CD4-positive, alpha-beta memory T cell (primary cell): Measurements from ENCODE around the gene CCDC69. TPM values are rescaled to one million over a fixed set of nuclear protein-coding genes. Genes with fewer than 3 reads are reported as not detected.

Experiments used
- CTCF ChIA-PET: fragments of 350-600 bp; sonication (Branson Sonifier 250); formaldehyde crosslinking; loops from one replicate; lab custom pipeline; 2021; ENCODE audit warnings: inconsistent platforms; ENCODE audit not compliant: partially characterized antibody; lab: Charles Lee
- POLR2A ChIA-PET: fragments of 350-600 bp; sonication (Branson Sonifier 250); formaldehyde crosslinking; loops from one replicate; lab custom pipeline; 2021; ENCODE audit not compliant: partially characterized antibody; lab: Charles Lee
- DNase-seq, 5 donors: peaks; one replicate each; pipeline versions ENCODE4 v3.0.0 to v3.0.0-alpha.2; 2020 to 2022; ENCODE audit warnings: mixed read lengths in 1 of 5
- H3K27ac ChIP-seq: one replicate; pipeline ENCODE4 v1.7.0; 2013; ENCODE audit warnings: low read depth, low read length
- H3K27me3 ChIP-seq: 2 replicates; pipeline ENCODE4 v1.7.0; 2013; ENCODE audit warnings: mild to moderate bottlenecking, low read length, moderate library complexity; ENCODE audit not compliant: insufficient read depth
- H3K36me3 ChIP-seq: 2 replicates; pipeline ENCODE4 v1.7.0; 2013; ENCODE audit warnings: mild to moderate bottlenecking, low read length, moderate library complexity; ENCODE audit not compliant: insufficient read depth
- H3K4me1 ChIP-seq: 2 replicates; pipeline ENCODE4 v1.7.0; 2013; ENCODE audit warnings: mild to moderate bottlenecking, low read length, moderate library complexity; ENCODE audit not compliant: insufficient read depth
- H3K4me3 ChIP-seq, 2 donors: one replicate each; pipeline ENCODE4 v1.7.0; 2013; ENCODE audit warnings: low read length in 2 of 2, mild to moderate bottlenecking in 1 of 2
- H3K9me3 ChIP-seq, 2 donors: one replicate each; pipeline ENCODE4 v1.7.0; 2013; ENCODE audit warnings: low read length in 2 of 2, control low read depth in 1 of 2; ENCODE audit not compliant: control insufficient read depth in 1 of 2
- H3K27ac Mint-ChIP-seq, 7 donors: one replicate each; pipeline ENCODE4 v1.8.0; 2020 to 2021; ENCODE audit warnings: mixed read lengths in 7 of 7, mild to moderate bottlenecking in 6 of 7, inconsistent platforms in 3 of 7, moderate library complexity in 3 of 7
- H3K27me3 Mint-ChIP-seq, 2 donors: one replicate each; pipeline ENCODE4 v1.8.0; 2020 to 2021; ENCODE audit warnings: mixed read lengths in 2 of 2
- H3K36me3 Mint-ChIP-seq, 2 donors: one replicate each; pipeline ENCODE4 v1.8.0; 2020 to 2021; ENCODE audit warnings: mixed read lengths in 2 of 2, inconsistent platforms in 1 of 2, mild to moderate bottlenecking in 1 of 2
- H3K4me1 Mint-ChIP-seq, 4 donors: one replicate each; pipeline ENCODE4 v1.8.0; 2020 to 2021; ENCODE audit warnings: mixed read lengths in 4 of 4, mild to moderate bottlenecking in 1 of 4
- H3K4me3 Mint-ChIP-seq, 8 donors: one replicate each; pipeline ENCODE4 v1.8.0; 2020 to 2021; ENCODE audit warnings: mixed read lengths in 8 of 8, mild to moderate bottlenecking in 7 of 8, moderate library complexity in 6 of 8, inconsistent platforms in 3 of 8
- H3K9me3 Mint-ChIP-seq, 8 donors: one replicate each; pipeline ENCODE4 v1.8.0; 2020 to 2021; ENCODE audit warnings: mixed read lengths in 8 of 8, mild to moderate bottlenecking in 5 of 8, inconsistent platforms in 3 of 8, moderate library complexity in 1 of 8
- intact Hi-C: fragments of 100-400 bp; cut with micrococcal nuclease; formaldehyde crosslinking; loops from one replicate; pipeline ENCODE4 v1.15.1; 2023
- polyA plus RNA-seq, 2 donors: library from polyadenylated mRNA; unstranded; fragments of 300-500 nt; fragmentation: Illumina TruSeq; gene quantifications; one replicate each; pipeline ENCODE4 v1.2.3, GENCODE V29; 2021
- total RNA-seq, 2 experiments: library from RNA; stranded (reverse); gene quantifications; one replicate each; pipeline ENCODE4 v1.2.3, GENCODE V29; 2021

The CCDC69 gene
- total and polyA plus RNA-seq, 4 experiments from 2014 or later, result 38.9 to 93.9 (median 88.2) TPM

- Histone ChIP-seq H3K27ac (no peak overlapping the region), H3K27me3 (no peaks in the 10 kb centered on the region), H3K36me3 (peaks cover 97% of the 10 kb centered on the region), H3K9me3 (no peaks in the 10 kb centered on the region), H3K4me1 (peaks cover 50% of the 10 kb centered on the region), H3K4me3 (no peak overlapping the region)
- Mint-ChIP-seq H3K4me1 (peaks cover 44 to 79% (median 71%) of the 10 kb centered on the region in 4 donors), H3K9me3 (no peaks in the 10 kb centered on the region), H3K27ac (peak overlapping the region; percentile 29 to 94 (median 55)), H3K4me3 (peak overlapping the region in 1 of 8 donors; percentile 30), H3K36me3 (peaks cover 87 to 99% of the 10 kb centered on the region in 2 donors), H3K27me3 (no peaks in the 10 kb centered on the region)
- DNase-seq, result no peak
- intact Hi-C loops, result no loop called here
- POLR2A ChIA-PET, result interaction anchor here (13.2 kb wide), 1 partner anchor 19 kb away, joined by 249 read pairs; the partner anchor contains the start of gene ANXA6
- CTCF ChIA-PET, result interaction anchor here (5.4 to 50.2 kb wide), 3 partner anchors 0 to 20 kb away, joined by 42 to 2066 read pairs (median 2066); partner anchors contain the start of gene ANXA6
Measured at GRCh38 chr5:151132963-151133362, 90.9 kb downstream of the CCDC69 start.

Other genes starting within 250 kb of the CCDC69 start
- not detected for gene GPX3, start 203.5 kb downstream of the CCDC69 start, total RNA-seq
- 1 to 10 TPM in 1 of 2 donors, not detected in 1; 1.5 TPM for gene GPX3, start 203.5 kb downstream of the CCDC69 start, polyA plus RNA-seq
- gene TNIP1, start 143.1 kb downstream of the CCDC69 start, total RNA-seq, result 100 to 1,000 TPM; 227 to 233 TPM
- 10 to 100 TPM; 31.5 to 70.2 TPM for gene TNIP1, start 143.1 kb downstream of the CCDC69 start, polyA plus RNA-seq
- gene ANXA6, start 66.3 kb downstream of the CCDC69 start, total RNA-seq, result 100 to 1,000 TPM; 318 to 342 TPM
- 100 to 1,000 TPM; 229 to 330 TPM for gene ANXA6, start 66.3 kb downstream of the CCDC69 start, polyA plus RNA-seq
- 10 to 100 TPM; 20.4 to 23.1 TPM for gene GM2A, start 29.1 kb upstream of the CCDC69 start, total RNA-seq
- 1 to 10 TPM; 4.3 to 5.6 TPM for gene GM2A, start 29.1 kb upstream of the CCDC69 start, polyA plus RNA-seq
- not detected for gene SLC36A3, start 79.7 kb upstream of the CCDC69 start, total RNA-seq
- gene SLC36A3, start 79.7 kb upstream of the CCDC69 start, polyA plus RNA-seq, result not detected
- gene SLC36A2, start 123.5 kb upstream of the CCDC69 start, total RNA-seq, result not detected
- gene SLC36A2, start 123.5 kb upstream of the CCDC69 start, polyA plus RNA-seq, result not detected
- gene SLC36A1, start 223.5 kb upstream of the CCDC69 start, total RNA-seq, result 1 to 10 TPM; 5.2 to 7.8 TPM
- 1 to 10 TPM in 1 of 2 donors, under 1 TPM in 1; 0.80 to 2.1 TPM for gene SLC36A1, start 223.5 kb upstream of the CCDC69 start, polyA plus RNA-seq